Stomach smooth muscle (tissue), 2 donors: Measurements from ENCODE around the gene SFXN3.

ENCODE experiments used
- H3K27ac ChIP-seq: one replicate; pipeline ENCODE4 v1.7.0; 2013; ENCODE audit warnings: mild to moderate bottlenecking, low read length, inconsistent platforms
- H3K27me3 ChIP-seq, 2 donors: one replicate each; pipeline ENCODE4 v1.7.0; 2013; ENCODE audit warnings: low read length in 2 of 2; ENCODE audit not compliant: insufficient read depth in 2 of 2, control insufficient read depth in 1 of 2
- H3K36me3 ChIP-seq, 2 donors: one replicate each; pipeline ENCODE4 v1.7.0; 2013; ENCODE audit warnings: low read length in 2 of 2; ENCODE audit not compliant: control insufficient read depth in 2 of 2, insufficient read depth in 2 of 2
- H3K4me1 ChIP-seq: one replicate; pipeline ENCODE4 v1.7.0; 2013; ENCODE audit warnings: low read length; ENCODE audit not compliant: control insufficient read depth, insufficient read depth
- H3K4me3 ChIP-seq, 2 donors: one replicate each; pipeline ENCODE4 v1.7.0; 2013; ENCODE audit warnings: low read length in 2 of 2
- H3K9ac ChIP-seq, 2 donors: one replicate each; pipeline ENCODE4 v1.7.0; 2013; ENCODE audit warnings: low read length in 2 of 2, mild to moderate bottlenecking in 1 of 2
- H3K9me3 ChIP-seq, 2 donors: one replicate each; pipeline ENCODE4 v1.7.0; 2013; ENCODE audit warnings: low read length in 2 of 2; ENCODE audit not compliant: control insufficient read depth in 2 of 2
- donor health status: healthy.
- donor health status: Pancreatic carcinoma.

Gene SFXN3

DNA sequence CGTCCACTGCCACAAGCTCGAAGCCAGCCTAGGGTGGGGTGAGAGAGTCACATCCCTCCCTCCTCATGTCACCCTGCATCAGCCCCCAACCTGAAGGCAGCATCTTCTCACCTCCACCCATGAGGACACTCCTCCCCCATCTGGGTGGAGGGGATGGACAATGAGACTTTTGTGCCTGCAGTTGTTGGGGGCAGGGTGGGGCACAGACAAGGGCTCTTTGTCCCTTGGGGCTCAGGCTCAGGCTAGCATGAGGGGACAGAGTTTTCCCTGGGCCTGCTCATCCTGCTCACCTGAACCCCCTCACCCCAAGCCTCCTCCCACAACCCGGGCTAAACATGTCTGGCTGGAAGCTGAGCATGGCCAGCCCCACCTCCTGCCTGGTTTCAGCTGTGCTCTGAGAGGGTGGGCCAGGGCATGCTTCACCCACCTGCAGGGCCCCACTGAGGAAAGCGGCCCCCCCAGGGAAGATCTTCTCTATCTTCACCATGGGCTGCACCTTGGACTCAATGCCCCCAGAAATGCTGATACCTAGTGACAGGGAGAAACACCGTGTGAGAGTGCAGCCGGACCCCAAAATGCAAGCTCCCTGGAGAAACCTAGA is 22.1 kb upstream of the SFXN3 start:
- Histone ChIP-seq H3K36me3 (peaks cover 13% of the 10 kb centered on the region in 2 donors), H3K4me1 (peaks cover 38% of the 10 kb centered on the region), H3K9ac (no peak overlapping the region), H3K4me3 (no peak overlapping the region), H3K27ac (no peak overlapping the region), H3K9me3 (no peaks in the 10 kb centered on the region), H3K27me3 (no peaks in the 10 kb centered on the region)

- no peak overlapping the region for H3K9ac ChIP-seq
- peaks cover 7 to 10% of the 10 kb centered on the region in 2 donors for H3K36me3 ChIP-seq
- H3K27me3 ChIP-seq: no peaks in the 10 kb centered on the region
- peaks cover 45% of the 10 kb centered on the region for H3K4me1 ChIP-seq
- no peak overlapping the region for H3K4me3 ChIP-seq
- H3K27ac ChIP-seq: no peak overlapping the region
- no peaks in the 10 kb centered on the region for H3K9me3 ChIP-seq
Observed at GRCh38 chr10:101010329-101010728, 20.7 kb upstream of the SFXN3 start.

GRCh38 chr10:101011517-101012423 is 19.3 kb upstream of the SFXN3 start:
- peaks cover 0 to 2% of the 10 kb centered on the region in 2 donors for H3K36me3 ChIP-seq
- H3K9me3 ChIP-seq: no peaks in the 10 kb centered on the region
- H3K27me3 ChIP-seq: peaks cover 5 to 10% of the 10 kb centered on the region in 2 donors
- H3K4me3 ChIP-seq: no peak overlapping the region
- H3K9ac ChIP-seq: peak overlapping the region in 1 of 2 donors; percentile 47
- H3K4me1 ChIP-seq: peaks cover 43% of the 10 kb centered on the region
- H3K27ac ChIP-seq: no peak overlapping the region

DNA sequence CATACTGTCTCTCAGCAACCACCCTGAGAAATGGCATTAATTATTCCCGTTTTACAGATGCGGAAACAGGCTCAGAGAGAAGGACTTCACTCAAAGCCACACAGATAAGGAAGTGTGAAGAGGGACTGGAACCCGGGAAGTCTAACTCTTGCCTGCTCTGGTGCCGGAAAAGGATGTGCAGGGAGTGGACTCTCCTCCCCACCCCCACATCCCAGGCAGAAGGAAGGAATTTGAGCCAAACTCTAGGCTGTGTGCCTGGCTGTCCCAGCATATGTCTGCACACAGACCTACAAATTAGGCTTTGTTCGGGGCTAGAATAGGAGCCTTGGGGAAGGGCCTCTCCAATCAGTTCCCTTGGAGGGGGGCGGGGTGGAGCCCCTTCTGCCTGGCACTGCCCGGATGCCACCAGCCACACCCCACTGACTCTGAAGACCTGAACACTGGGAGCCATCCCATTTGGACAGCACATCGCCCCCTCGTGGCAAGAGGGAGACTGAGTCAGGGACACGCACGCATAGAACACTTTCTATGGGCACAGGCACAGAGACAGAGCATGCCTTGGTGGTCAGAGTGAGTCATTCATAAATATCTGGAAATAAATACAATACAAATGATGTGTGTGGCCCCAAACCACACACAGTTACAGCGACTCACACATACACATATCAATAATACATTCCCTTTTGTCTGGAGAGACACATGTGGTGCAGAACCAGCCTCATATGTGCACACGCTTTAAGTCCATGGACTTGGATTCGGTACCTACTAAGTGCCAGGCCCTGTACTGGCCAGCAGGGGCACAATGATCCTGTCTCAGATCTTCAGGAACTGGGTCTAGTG is 18.3 kb upstream of the SFXN3 start:
- Histone ChIP-seq H3K9me3 (no peaks in the 10 kb centered on the region), H3K9ac (peak overlapping the region in 1 of 2 donors; percentile 47), H3K36me3 (no peaks in the 10 kb centered on the region), H3K4me1 (peaks cover 36% of the 10 kb centered on the region), H3K27me3 (peaks cover 7 to 14% of the 10 kb centered on the region in 2 donors), H3K4me3 (peak overlapping the region in 1 of 2 donors; percentile 35), H3K27ac (peak overlapping the region; percentile 58)

GRCh38 chr10:101013365-101013825 is 17.6 kb upstream of the SFXN3 start:
- Histone ChIP-seq H3K36me3 (no peaks in the 10 kb centered on the region), H3K9me3 (no peaks in the 10 kb centered on the region), H3K27me3 (peaks cover 7 to 16% of the 10 kb centered on the region in 2 donors), H3K4me1 (peaks cover 31% of the 10 kb centered on the region), H3K9ac (peak overlapping the region in 1 of 2 donors; percentile 47), H3K27ac (peak overlapping the region; percentile 58), H3K4me3 (peak overlapping the region in 1 of 2 donors; percentile 35)

DNA sequence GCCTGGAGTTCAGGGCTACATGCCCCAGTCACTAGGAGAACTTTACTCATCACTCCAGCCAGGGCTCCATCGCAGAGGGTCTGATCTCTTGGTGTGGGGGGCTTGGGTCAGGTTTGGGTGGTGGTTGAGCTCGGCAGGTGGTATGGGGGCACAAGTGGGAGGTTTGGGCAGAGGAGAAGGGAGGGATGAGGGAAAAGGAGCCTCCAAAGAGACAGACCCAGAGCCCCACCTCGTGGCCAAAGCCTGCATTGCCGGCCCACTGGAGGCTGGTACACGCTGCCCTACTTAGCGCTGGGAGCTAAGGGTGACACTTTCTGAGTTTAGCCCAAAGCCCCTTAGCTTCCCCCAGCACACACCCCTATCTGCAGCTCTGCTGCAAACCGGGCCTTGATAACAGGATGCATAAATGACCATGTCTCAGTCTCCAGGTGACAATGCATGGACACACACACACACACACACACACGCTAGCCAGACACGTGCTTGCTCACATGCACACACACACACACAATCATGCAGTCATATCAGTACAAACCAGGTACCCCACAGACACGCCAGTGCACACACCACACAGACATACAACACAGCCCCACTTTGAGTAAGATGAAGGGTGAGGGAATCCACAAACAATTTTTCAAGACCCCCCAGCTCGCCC is 16.7 kb upstream of the SFXN3 start:
- Histone ChIP-seq H3K9me3 (no peaks in the 10 kb centered on the region), H3K36me3 (no peaks in the 10 kb centered on the region), H3K4me3 (no peak overlapping the region), H3K27me3 (peaks cover 9 to 24% of the 10 kb centered on the region in 2 donors), H3K9ac (no peak overlapping the region), H3K27ac (no peak overlapping the region), H3K4me1 (peaks cover 29% of the 10 kb centered on the region)

GRCh38 chr10:101014966-101015581 is 16.0 kb upstream of the SFXN3 start:
- Histone ChIP-seq H3K4me1 (peaks cover 29% of the 10 kb centered on the region), H3K27me3 (peaks cover 9 to 24% of the 10 kb centered on the region in 2 donors), H3K4me3 (no peak overlapping the region), H3K36me3 (no peaks in the 10 kb centered on the region), H3K27ac (no peak overlapping the region), H3K9me3 (no peaks in the 10 kb centered on the region), H3K9ac (no peak overlapping the region)

DNA sequence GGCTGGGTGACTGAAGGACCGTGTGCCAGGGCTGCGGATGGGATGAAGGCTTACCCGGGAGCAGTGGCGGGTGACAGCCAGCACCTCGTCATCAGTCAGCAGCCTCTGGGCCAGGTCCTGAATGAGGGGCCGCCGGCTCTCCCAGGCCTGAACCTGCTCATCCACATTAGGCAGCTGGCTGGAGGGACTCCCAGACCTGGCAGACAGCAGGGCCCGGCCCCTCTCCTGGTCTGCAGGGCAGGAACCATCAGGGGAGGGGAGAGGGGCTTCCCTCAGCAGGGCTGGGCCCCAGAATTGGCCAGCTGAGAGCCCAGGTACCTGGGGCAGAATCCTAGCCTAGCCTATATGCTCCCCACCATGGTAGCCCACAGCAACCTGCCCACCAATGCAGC is 15.5 kb upstream of the SFXN3 start:
- H3K9ac ChIP-seq: no peak overlapping the region
- peaks cover 11 to 24% of the 10 kb centered on the region in 2 donors for H3K27me3 ChIP-seq
- peaks cover 29% of the 10 kb centered on the region for H3K4me1 ChIP-seq
- H3K9me3 ChIP-seq: no peaks in the 10 kb centered on the region
- H3K27ac ChIP-seq: no peak overlapping the region
- no peak overlapping the region for H3K4me3 ChIP-seq
- no peaks in the 10 kb centered on the region for H3K36me3 ChIP-seq

- H3K27ac ChIP-seq: no peak overlapping the region
- H3K27me3 ChIP-seq: peaks cover 11 to 31% of the 10 kb centered on the region in 2 donors
- H3K36me3 ChIP-seq: no peaks in the 10 kb centered on the region
Observed at GRCh38 chr10:101016814-101017213, 14.2 kb upstream of the SFXN3 start.

More at GRCh38 chr10:101016814-101017213, 14.2 kb upstream of the SFXN3 start:
- peaks cover 29% of the 10 kb centered on the region for H3K4me1 ChIP-seq
- H3K9ac ChIP-seq: no peak overlapping the region
- no peaks in the 10 kb centered on the region for H3K9me3 ChIP-seq
- H3K4me3 ChIP-seq: no peak overlapping the region
